Measurements from ENCODE around the gene PDE4D.
"Not testable (repeated sequence)": the region's sequence is repeated elsewhere in the genome, so short reads cannot be mapped to it uniquely, and the experiment has no call there.

Gene PDE4D

DNA sequence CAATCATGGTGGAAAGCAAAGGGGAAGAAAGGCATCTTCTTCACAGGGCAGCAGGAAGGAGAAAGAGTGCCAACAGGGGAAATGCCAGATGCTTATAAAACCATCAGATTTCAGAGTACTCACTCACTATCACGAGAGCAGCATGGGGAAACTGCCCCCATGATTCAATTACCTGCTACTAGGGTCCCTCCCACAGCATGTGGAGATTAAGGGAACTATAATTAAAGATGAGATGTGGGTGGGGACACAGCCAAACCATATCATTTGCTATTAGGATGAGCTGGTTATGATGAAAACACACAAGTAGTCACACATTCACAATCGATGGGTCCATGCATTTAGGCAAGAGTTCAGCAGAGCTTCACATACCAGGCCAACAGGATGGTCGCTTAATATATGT is 469.0 kb downstream of the PDE4D start:
- FAIRE-seq (no peak), DNase-seq (ENCODE audit: insufficient read length) (no peak)
- TF ChIP-seq TAF1 (IDR thresholded peaks at IDR 0.05; ENCODE audit: borderline replicate concordance, low read depth, low read length) (no peak), POLR2AphosphoS5 (IDR thresholded peaks at IDR 0.05; ENCODE audit: low read depth, low read length) (no peak), POLR2A (IDR thresholded peaks at IDR 0.05; ENCODE audit: low read depth, low read length) (no peak)

DNA sequence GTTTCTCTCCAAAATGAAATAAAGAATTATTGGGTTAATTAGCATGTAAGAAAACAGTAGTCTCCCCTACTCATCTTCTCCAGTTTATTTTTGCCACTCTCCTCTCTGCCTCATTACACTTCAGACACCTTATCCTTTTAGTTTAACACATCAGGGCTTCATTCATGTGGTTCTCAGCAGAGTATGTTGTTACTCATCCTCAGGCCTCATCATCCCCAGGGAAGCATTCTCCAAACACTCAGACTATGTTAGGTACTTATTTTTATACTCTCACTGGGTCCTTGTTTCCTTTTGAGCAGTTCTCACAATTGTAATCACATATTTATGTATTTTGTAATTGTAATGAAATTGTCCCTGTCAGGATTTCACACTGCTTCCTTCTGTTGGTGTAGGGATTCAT is 470.5 kb downstream of the PDE4D start:
- DNase-seq (ENCODE audit: insufficient read length) (no peak), FAIRE-seq (no peak)
- TF ChIP-seq POLR2A (IDR thresholded peaks at IDR 0.05; ENCODE audit: low read depth, low read length) (no peak), TAF1 (IDR thresholded peaks at IDR 0.05; ENCODE audit: borderline replicate concordance, low read depth, low read length) (no peak), POLR2AphosphoS5 (IDR thresholded peaks at IDR 0.05; ENCODE audit: low read depth, low read length) (no peak)

DNA sequence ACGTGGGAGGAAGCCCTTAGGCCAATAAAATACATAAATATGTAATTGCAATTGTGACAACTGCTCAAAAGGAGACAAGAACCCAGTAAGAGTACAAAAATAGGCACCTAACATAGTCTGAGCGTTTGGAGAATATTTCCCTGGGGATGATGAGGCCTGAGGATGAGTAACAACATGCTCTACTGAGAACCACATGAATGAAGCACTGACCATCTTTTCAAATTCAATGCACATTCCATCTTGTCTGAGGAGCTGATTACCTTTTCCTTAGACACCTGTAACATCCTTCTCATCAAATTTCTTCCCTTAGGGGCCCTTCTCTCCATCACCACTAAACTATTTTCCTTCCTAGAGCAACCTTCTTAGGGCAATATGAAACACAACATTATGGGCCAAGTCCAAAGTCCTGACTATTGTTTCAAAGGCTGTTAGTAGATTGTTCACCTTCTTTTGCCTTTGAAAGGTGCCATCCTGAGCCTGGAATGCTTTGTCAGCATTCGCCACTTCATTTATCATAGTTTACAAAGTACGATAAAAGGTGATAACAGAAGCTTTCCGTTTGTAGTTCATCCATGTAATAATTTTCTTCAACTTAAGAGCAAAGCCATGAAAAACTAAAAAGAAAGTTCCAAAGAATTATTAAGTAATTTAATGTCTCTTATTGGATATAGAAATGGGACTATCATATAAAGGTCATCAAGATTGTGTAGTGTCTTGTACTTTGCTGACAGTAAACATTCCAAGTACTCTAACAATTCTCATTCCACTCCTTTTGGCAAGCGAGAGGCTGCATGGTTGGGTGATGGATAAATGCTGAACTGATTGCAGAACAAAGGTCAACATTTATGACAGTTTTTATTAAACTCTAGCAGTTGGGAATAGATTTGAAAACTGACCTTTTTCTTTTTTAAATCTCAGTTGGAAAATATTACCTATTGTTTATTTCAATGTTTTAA is 471.3 kb downstream of the PDE4D start:
- DNase-seq (ENCODE audit: insufficient read length) (no peak), FAIRE-seq (no peak)
- TF ChIP-seq POLR2A (IDR thresholded peaks at IDR 0.05; ENCODE audit: low read depth, low read length) (no peak), POLR2AphosphoS5 (IDR thresholded peaks at IDR 0.05; ENCODE audit: low read depth, low read length) (no peak), TAF1 (IDR thresholded peaks at IDR 0.05; ENCODE audit: borderline replicate concordance, low read depth, low read length) (no peak)

DNA sequence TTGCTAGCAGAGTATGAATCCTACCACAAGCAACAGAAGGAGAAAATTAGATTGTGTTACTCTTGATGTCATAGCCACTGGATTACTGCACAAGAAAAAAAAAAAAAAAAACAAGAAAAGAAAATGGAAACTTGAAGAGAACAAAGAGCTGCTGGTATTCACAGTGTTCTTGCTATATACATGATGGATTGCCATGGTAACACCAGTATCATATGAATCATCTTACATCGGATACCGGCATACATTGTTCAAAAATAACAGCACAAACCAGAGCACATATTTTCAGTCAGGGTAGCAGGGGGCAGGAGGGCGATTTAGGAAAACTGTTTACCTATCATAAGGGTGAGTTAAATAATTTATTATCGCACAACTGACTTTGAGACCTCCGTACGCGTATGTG is 472.9 kb downstream of the PDE4D start:
- TF ChIP-seq POLR2A (IDR thresholded peaks at IDR 0.05; ENCODE audit: low read depth, low read length), result no peak
- TF ChIP-seq TAF1 (IDR thresholded peaks at IDR 0.05; ENCODE audit: borderline replicate concordance, low read depth, low read length), result no peak
- TF ChIP-seq POLR2AphosphoS5 (IDR thresholded peaks at IDR 0.05; ENCODE audit: low read depth, low read length), result no peak
- no peak for DNase-seq (ENCODE audit: insufficient read length)
- FAIRE-seq, result no peak

DNA sequence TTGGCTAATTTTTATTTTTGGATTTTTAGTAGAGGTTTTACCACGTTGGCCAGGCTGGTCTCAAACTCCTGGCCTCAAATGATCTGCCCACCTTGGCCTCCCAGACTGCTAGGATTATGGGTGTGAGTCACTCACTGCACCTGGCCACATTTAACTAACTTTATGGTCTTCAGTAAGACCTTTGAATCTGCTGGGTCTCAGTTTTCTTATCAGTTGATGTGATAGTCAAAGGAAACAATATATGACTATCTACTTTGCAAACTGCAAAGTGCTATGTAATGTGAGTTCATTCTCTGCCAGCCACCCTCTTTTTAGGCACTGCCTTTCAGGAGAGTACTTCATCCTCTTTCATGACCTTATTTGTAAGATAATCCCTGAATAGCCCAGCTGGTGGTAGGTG is 474.7 kb downstream of the PDE4D start:
- TF ChIP-seq POLR2AphosphoS5 (IDR thresholded peaks at IDR 0.05; ENCODE audit: low read depth, low read length) (no peak), POLR2A (IDR thresholded peaks at IDR 0.05; ENCODE audit: low read depth, low read length) (no peak), TAF1 (IDR thresholded peaks at IDR 0.05; ENCODE audit: borderline replicate concordance, low read depth, low read length) (no peak)
- DNase-seq (ENCODE audit: insufficient read length) (no peak), FAIRE-seq (no peak)

DNA sequence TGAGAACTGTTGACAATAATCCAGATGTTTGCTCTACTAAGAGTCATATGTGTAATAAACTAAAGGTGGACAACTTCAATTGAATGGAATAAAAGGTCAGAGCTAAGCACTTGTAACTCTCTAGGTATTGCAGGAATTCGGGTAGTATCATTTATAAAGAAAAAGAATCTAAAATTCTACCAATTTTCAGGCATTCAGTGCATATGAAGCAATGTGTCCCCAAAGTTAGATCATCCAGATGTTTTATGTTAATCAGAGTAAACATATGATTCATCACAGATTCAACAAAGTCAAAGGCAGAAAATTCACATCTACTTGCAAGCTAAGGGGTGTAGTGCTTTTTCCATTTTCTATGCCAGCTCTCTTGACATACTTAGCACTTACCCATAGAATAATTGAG is 477.1 kb downstream of the PDE4D start:
- TF ChIP-seq TAF1 (IDR thresholded peaks at IDR 0.05; ENCODE audit: borderline replicate concordance, low read depth, low read length), result no peak
- no peak for TF ChIP-seq POLR2A (IDR thresholded peaks at IDR 0.05; ENCODE audit: low read depth, low read length)
- no peak for TF ChIP-seq POLR2AphosphoS5 (IDR thresholded peaks at IDR 0.05; ENCODE audit: low read depth, low read length)
- DNase-seq (ENCODE audit: insufficient read length), result no peak
- FAIRE-seq, result no peak

DNA sequence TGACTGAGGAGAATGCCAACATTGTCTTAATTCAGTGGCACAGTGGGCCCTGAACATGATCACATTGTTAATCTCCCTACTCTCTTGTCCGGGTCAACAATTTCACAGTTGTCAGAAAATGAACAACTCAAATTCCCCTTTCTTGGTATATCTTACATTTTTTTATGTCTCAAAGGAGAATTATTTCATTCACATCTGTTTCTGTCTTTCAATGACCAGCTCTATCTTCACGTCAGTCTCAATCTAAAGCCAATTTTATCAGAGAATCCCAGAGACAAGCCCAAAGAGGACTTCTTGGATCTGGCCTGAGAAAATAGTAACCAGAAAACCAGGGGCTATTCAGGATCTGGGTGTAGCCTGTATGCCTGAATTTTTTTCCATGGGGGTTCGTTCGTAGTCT is 477.5 kb downstream of the PDE4D start:
- no peak for FAIRE-seq
- no peak for DNase-seq (ENCODE audit: insufficient read length)
- no peak for TF ChIP-seq POLR2A (IDR thresholded peaks at IDR 0.05; ENCODE audit: low read depth, low read length)
- no peak for TF ChIP-seq POLR2AphosphoS5 (IDR thresholded peaks at IDR 0.05; ENCODE audit: low read depth, low read length)
- TF ChIP-seq TAF1 (IDR thresholded peaks at IDR 0.05; ENCODE audit: borderline replicate concordance, low read depth, low read length), result no peak

DNA sequence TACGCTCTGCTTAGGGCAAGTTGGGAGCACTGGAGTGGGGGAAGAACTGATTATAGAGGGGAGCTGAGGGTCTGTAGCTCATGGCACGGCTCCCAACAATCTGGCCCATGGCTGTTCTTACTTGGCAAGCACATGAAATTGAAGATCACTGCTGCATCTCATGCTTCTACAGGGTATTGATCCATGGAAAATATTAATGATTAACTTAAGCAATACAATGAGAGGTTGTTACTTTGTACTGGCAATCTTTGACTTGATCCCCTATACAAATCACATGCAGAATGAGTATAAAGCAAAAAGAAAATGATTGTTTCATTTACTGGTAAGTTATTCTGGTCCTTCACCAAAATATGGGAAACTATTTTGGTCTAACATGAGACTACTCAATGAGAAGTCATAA is 481.1 kb downstream of the PDE4D start:
- no peak for TF ChIP-seq POLR2A (IDR thresholded peaks at IDR 0.05; ENCODE audit: low read depth, low read length)
- no peak for TF ChIP-seq POLR2AphosphoS5 (IDR thresholded peaks at IDR 0.05; ENCODE audit: low read depth, low read length)
- no peak for TF ChIP-seq TAF1 (IDR thresholded peaks at IDR 0.05; ENCODE audit: borderline replicate concordance, low read depth, low read length)
- DNase-seq (ENCODE audit: insufficient read length), result no peak
- FAIRE-seq, result no peak

DNA sequence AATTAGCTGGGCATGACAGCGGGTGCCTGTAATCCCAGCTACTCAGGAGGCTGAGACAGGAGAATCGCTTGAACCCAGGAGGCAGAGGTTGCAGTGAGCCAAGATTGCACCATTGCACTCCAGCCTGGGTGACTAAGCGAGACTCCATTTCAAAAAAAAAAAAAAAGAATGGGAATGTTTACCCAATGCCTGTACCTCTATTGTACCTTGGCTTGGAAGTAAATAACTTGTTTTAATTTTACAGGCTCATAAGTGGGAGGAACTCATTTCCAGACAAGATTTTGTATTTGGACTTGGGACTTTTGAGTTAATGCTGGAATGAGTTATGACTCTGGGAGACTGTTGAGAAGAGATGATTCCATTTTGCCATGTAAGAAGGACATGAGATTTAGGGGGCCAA is 484.5 kb downstream of the PDE4D start:
- DNase-seq (ENCODE audit: insufficient read length); FAIRE-seq: not testable (repeated sequence)

DNA sequence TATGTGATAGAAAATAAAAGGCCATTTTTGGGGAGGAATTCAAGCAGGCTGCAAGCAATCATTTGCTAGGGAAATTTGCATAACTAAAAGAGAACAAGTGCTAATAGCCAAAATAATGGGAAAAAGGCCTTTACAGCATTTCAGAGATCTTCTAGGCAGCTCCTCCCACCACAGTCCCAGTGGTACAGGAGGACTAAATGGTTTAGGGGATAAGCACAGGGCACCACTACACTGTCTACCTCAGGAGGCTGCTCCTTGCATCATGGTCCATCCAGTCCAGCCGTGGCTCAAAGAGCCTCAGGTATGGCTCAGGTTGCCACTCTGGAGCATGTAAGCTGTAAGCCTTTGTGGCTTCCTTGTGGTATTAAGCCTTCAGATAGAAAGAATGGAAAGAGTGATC is 485.6 kb downstream of the PDE4D start:
- DNase-seq (ENCODE audit: insufficient read length), result no peak
- no peak for FAIRE-seq
- TF ChIP-seq POLR2A (IDR thresholded peaks at IDR 0.05; ENCODE audit: low read depth, low read length) (no peak), POLR2AphosphoS5 (IDR thresholded peaks at IDR 0.05; ENCODE audit: low read depth, low read length) (no peak), TAF1 (IDR thresholded peaks at IDR 0.05; ENCODE audit: borderline replicate concordance, low read depth, low read length) (no peak)

DNA sequence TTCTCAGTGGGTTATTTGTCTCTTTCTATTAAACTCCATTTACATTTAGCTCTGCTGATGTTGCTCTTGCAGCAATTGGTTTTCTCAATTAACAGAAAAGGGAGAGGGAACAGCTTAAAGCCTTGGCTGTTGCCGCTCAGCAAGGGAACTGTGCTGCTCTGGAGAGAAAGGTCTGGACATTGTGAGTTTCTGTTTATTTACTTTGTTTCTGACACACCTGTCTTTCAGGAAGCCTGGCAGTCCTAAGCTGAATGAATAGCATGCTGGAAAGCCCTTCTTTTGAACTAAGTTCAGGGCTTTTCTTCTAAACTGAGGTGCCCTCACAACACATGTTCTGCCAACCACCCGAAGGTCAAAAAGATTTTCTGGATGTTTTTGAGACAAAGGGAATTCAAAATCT is 491.9 kb downstream of the PDE4D start:
- DNase-seq (ENCODE audit: insufficient read length), result no peak
- no peak for FAIRE-seq
- TF ChIP-seq TAF1 (IDR thresholded peaks at IDR 0.05; ENCODE audit: borderline replicate concordance, low read depth, low read length), result no peak
- no peak for TF ChIP-seq POLR2AphosphoS5 (IDR thresholded peaks at IDR 0.05; ENCODE audit: low read depth, low read length)
- TF ChIP-seq POLR2A (IDR thresholded peaks at IDR 0.05; ENCODE audit: low read depth, low read length), result no peak

DNA sequence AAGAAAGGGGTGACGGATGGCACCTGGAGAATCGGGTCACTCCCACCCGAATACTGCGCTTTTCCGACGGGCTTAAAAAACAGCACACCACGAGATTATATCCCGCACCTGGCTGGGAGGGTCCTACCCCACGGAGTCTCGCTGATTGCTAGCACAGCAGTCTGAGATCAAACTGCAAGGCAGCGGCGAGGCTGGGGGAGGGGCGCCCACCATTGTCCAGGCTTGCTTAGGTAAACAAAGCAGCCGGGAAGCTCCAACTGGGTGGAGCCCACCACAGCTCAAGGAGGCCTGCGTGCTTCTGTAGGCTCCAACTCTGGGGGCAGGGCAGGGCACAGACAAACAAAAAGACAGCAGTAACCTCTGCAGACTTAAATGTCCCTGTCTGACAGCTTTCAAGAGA is 498.6 kb downstream of the PDE4D start:
- FAIRE-seq; DNase-seq (ENCODE audit: insufficient read length): not testable (repeated sequence)
